TTC549 (cell line): ENCODE data around the gene NOX5.

Experiments used
- FAIRE-seq: peaks from 2 replicates; lab custom pipeline; 2012; peaks lifted over from hg19 to GRCh38; lab: Jason Lieb, UNC

NOX5 gene

GRCh38 chr15:69104050-69104750 is 89.7 kb downstream of the NOX5 start:
- FAIRE-seq, result no peak

- no peak for FAIRE-seq
These were observed 91.0 kb downstream of the NOX5 start for GRCh38 chr15:69105451-69105985.

- no peak for FAIRE-seq
These were observed 92.6 kb downstream of the NOX5 start for GRCh38 chr15:69107025-69107620.
